22Rv1 (cell line): ENCODE data around the gene TIAL1.

Experiments used
- H3K27ac ChIP-seq: fragments of 450-650 bp; 2 replicates; pipeline ENCODE4 v1.5.1; 2017
- ZFX ChIP-seq: fragments of 450-650 bp; IDR thresholded peaks from 2 replicates; pipeline ENCODE4 v1.6.1; 2017; ENCODE audit warnings: antibody characterized with exemption, borderline replicate concordance
- TF ChIP-seq, protein P1 (sequence below): fragments of 450-650 bp; IDR thresholded peaks from 2 replicates; pipeline ENCODE4 v1.5.1; 2017; ENCODE audit warnings: mild to moderate bottlenecking

The TIAL1 gene

DNA sequence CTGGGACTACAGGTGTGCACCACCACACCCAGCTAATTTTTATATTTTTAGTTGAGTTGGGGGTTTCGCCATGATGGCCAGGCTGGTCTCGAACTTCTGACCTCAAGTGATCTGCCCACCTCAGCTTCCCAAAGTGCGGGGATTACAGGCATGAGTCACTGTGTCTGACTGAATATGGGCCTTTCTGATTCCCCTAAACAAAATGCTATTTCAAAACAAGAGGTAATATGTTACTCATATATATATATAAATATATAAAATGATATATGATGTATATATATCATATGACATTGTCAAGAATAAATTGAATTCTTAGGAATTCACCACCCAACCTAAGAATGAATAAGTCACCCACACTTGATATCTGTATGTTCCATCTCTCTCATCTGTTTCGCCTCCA lies 12.8 kb upstream of the TIAL1 start:
- no peak for TF ChIP-seq ZFX
- TF ChIP-seq, protein P1, sequence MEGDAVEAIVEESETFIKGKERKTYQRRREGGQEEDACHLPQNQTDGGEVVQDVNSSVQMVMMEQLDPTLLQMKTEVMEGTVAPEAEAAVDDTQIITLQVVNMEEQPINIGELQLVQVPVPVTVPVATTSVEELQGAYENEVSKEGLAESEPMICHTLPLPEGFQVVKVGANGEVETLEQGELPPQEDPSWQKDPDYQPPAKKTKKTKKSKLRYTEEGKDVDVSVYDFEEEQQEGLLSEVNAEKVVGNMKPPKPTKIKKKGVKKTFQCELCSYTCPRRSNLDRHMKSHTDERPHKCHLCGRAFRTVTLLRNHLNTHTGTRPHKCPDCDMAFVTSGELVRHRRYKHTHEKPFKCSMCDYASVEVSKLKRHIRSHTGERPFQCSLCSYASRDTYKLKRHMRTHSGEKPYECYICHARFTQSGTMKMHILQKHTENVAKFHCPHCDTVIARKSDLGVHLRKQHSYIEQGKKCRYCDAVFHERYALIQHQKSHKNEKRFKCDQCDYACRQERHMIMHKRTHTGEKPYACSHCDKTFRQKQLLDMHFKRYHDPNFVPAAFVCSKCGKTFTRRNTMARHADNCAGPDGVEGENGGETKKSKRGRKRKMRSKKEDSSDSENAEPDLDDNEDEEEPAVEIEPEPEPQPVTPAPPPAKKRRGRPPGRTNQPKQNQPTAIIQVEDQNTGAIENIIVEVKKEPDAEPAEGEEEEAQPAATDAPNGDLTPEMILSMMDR, result no peak
- H3K27ac ChIP-seq, result no peak overlapping the region

DNA sequence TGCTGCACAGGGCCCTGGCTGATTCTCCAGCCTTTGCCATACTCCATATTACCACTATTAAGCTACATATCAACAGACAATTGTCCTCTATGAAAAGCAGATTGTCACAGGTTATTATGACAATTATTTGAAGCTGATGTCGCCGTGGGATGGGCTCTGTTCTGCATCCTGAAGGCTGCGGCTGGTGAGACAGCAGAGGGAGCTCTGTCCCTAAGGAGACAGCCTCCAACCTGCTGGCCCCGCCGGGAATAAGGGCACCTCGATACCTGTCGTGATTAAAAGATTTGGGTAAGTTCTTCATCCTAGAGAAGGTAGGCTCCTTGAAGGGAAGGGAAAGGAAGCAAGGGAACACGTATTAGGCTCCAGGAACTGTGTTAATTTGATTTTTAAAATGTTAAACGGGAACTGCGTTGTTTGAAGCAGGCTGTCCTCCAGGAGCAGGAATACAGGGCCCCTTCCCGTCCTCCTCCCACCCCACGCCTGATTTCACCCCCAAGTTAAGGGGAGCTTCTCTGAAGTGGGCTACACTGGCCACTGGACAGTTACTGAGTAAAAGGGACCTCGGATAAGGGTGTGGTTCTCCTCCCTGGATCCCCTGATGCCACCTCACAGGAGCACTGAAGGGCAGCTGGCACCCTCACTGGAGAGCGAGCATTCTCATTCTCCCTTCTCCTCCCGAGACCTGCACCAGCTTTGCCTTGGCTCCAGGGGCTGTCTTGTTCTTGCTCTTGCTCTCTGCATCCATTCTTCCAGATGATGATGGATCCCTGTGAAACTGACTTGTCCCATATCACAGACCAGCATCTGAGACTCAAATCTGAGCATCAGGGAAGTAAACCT lies 11.8 kb upstream of the TIAL1 start:
- no peak overlapping the region for H3K27ac ChIP-seq
- no peak for TF ChIP-seq ZFX
- TF ChIP-seq, protein P1, result peak; percentile 86

DNA sequence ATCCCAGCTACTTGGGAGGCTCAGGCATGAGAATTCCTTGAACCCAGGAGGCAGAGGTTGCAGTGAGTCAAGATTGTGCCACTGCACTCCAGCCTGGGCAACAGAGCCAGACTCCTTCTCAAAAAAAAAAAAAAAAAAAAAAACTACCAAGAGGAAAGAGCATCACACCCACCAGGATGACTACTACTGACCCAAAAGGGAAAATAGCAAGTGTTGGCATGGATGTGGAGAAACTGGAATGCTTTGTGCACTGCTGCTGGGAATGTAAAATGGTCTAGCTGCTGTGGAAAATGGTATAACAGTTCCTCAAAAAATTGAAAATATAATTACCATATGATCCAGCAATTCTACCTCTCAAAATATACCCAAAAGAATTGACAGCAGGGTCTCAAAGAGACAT lies 7.7 kb upstream of the TIAL1 start:
- H3K27ac ChIP-seq, result no peak overlapping the region
- TF ChIP-seq, protein P1, result no peak
- no peak for TF ChIP-seq ZFX

DNA sequence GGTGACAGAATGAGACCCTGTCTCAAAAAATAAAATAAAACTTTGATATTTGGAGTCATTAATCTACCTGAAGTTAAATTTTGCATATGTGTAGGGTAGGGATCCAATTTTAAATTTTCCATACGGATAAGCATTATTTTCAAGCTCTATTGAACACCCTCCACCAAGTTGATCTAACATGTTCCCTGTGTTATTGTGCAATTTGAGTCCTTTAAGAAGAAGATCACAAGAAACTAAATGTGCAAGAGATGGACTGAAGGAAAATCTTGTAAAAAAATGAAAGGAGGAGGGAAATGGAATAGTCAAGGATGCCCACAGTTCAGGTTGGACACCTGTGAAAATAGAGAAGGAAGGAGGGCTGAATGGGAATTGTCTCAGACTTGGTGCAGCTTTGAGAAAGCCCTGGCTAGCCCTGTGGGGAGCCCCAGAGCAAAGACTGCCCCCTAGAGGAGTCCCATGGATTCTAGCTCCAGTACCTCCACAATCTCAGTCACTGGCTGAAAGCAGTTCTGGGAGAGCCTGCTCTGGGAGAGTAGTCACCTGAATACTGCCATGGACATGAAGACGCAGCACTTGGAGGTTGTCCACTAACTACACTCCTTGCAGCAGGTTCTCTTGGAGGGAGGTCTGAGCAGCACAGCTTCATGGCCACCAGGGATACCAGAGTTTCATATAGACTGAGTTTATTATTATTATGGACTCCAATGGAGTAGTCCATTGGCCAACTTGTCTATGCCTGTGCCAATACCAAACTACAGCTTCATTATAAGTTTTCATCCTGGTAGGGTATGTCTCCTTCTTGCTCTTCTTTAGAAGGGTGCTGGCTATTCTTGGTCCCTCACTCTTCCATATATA lies 5.7 kb upstream of the TIAL1 start:
- no peak overlapping the region for H3K27ac ChIP-seq
- no peak for TF ChIP-seq ZFX
- TF ChIP-seq, protein P1, result peak; percentile 44

DNA sequence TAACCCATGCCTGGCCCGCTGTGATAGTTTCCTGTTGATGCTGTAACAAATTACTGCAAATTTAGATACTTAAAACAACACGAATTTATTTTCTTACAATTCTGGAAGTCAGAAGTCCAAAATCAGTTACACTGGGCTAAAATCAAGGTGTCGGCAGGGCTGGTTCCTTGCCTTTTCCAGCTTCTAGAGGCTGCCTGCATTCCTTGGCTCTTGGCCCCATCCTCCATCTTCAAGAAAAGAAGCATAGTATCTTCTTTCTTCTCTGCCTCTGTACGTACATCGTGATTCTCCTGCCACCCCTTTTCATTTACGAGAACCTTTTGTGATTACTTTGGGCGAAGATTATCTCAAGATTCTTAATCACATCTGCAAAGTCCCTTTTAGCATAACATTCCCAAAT lies 1.6 kb upstream of the TIAL1 start:
- TF ChIP-seq ZFX, result no peak
- TF ChIP-seq, protein P1, result no peak
- no peak overlapping the region for H3K27ac ChIP-seq

DNA sequence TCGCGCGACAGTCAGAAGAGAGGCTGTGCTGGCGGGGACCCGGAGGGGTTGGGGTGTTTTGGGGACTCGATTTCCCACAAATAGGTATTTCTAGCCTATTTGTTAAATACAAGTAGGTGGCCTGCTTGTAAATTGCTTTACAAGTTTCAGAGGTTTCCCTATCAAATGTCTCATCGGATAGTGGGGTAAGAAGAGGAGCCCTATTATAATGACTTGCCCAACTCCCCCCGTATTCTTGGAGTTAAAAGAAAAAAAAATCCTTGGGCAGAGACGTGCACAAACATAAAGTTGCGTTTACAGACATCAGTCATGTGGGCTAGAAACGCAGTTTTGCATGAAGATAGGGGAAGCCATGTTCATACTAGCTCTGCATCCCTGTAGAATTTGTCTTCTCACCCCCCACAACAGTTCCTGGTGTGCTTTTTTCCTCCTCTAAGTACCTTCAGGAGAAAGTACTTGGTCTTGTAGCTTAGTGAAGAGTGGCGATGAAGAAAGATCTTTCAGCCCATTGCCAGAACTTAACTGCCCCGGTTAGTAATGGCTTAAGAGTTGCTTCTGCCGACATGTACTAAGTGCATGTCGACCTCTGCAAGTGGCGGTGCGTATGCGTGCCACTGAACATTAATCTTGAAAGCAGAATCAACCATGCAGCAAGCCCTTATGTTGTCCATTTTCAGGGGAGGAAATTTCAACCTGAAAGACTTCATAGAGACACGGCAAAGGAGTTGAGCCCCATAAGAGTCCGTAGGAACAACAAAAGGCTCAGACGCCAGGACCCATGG lies 832 bp upstream of the TIAL1 start:
- peak overlapping the region; percentile 98 for H3K27ac ChIP-seq
- TF ChIP-seq, protein P1, result no peak
- no peak for TF ChIP-seq ZFX
